Measurements from ENCODE around the gene SYT8. TPM values are rescaled to one million over a fixed set of nuclear protein-coding genes. Genes with fewer than 3 reads are reported as not detected.
A peak's percentile ranks its signal among the peaks of the same experiment; 100 is the strongest.

The SYT8 gene
- total RNA-seq, 6 experiments from 2014 or later = 0.68 TPM; not detected in 5

DNA sequence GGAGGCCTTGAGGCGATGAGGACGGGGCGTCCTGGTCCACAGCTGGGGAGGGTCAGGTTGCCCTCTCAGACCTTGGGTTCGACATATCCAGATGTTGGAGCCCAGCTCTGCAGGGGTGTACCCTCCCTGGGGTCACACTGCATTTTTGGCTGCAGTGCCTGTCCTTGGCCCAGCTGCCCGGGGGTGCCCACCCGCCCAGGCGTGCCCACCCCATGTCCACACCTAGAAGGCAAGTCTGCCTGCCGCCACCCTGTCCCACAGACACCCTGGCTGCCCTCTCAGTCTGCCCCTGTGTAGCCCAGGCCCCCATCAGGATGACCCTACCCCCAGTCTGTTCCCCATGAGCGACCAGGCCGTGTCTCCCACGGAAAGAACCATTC lies 21.1 kb downstream of the SYT8 start:
- H3K4me3 ChIP-seq = no peak overlapping the region
- no peaks in the 10 kb centered on the region for H3K4me1 ChIP-seq
- no peak for TF ChIP-seq POLR2A (IDR thresholded peaks at IDR 0.05)
- TF ChIP-seq, protein P1, sequence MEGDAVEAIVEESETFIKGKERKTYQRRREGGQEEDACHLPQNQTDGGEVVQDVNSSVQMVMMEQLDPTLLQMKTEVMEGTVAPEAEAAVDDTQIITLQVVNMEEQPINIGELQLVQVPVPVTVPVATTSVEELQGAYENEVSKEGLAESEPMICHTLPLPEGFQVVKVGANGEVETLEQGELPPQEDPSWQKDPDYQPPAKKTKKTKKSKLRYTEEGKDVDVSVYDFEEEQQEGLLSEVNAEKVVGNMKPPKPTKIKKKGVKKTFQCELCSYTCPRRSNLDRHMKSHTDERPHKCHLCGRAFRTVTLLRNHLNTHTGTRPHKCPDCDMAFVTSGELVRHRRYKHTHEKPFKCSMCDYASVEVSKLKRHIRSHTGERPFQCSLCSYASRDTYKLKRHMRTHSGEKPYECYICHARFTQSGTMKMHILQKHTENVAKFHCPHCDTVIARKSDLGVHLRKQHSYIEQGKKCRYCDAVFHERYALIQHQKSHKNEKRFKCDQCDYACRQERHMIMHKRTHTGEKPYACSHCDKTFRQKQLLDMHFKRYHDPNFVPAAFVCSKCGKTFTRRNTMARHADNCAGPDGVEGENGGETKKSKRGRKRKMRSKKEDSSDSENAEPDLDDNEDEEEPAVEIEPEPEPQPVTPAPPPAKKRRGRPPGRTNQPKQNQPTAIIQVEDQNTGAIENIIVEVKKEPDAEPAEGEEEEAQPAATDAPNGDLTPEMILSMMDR (IDR thresholded peaks at IDR 0.05) = no peak
- ATAC-seq = no peak
- no peaks in the 10 kb centered on the region for H3K9me3 ChIP-seq
- no peaks in the 10 kb centered on the region for H3K27me3 ChIP-seq
- H3K27ac ChIP-seq = no peak overlapping the region
- H3K36me3 ChIP-seq = no peaks in the 10 kb centered on the region
- WGBS (ENCODE audit: insufficient coverage, low coverage, low lambda C conversion rate, missing lambda C conversion rate) = no CpG with 5 or more reads among the region's 11 CpGs
- DNase-seq = no peak
- intact Hi-C loops (cut with DNase I) = no loop called here

DNA sequence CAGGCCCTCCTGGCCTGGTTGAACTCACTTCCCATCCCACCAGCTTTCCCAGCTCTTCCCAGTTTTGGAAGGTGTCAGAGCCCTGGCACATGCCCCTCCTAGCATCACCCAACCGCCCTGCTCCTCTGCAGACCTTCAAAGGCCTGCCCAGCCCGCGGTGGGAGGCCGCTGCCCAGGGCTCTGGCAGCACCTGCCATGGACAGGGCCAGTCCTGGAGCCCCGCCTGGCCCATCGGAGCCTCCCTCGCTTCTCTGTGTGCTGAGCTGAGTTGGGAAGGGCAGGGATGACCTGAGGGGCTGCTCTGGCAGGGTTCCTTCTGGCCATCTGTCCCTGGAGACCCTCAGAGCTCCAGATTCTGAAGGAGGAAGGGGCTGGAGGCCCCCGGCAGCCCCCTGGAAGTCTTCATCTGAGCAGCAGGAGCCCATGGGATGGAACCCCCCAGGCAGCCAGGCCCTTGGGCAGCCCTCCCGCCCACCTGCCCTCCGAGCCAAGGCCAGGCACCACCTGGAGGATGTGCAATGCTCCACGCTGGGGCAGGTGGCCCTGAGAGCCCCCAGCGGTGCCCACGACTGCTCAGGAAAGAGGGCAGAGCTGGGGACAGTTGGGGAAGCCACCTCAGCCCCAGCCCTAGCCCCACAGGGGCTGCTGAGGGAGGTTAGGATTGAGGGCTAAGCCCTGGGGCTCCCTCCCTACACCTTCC lies 21.7 kb downstream of the SYT8 start:
- Histone ChIP-seq H3K4me3 (no peak overlapping the region), H3K4me1 (no peaks in the 10 kb centered on the region), H3K36me3 (no peaks in the 10 kb centered on the region), H3K27ac (no peak overlapping the region), H3K9me3 (no peaks in the 10 kb centered on the region), H3K27me3 (no peaks in the 10 kb centered on the region)
- WGBS (ENCODE audit: insufficient coverage, low coverage, low lambda C conversion rate, missing lambda C conversion rate) = 100% methylated on average over 1 of the region's 13 CpGs
- ATAC-seq (no peak), DNase-seq (no peak)
- intact Hi-C loops (cut with DNase I) = no loop called here
- TF ChIP-seq, protein P1 (IDR thresholded peaks at IDR 0.05) = no peak
- TF ChIP-seq POLR2A (IDR thresholded peaks at IDR 0.05) = no peak

DNA sequence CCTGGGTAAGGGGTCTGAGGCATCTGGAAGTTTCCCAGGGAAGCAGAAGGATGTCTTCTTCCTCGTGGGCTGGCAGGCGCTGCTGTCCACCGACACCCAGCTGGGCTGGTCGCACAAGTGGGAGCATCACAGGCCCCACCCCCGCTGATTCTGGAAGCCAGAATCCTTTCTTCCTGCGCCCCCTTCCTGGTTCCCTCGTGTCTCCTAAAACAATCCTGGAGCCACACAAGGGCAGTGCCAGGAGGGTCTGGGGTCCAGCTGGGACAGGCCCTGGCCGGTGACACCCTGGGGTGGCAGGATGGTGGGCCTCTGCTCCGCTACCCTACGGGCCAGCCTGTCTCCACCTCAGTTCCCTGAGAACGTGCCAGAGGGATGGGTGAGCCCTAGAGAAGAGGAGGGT lies 22.3 kb downstream of the SYT8 start:
- TF ChIP-seq POLR2A (IDR thresholded peaks at IDR 0.05) = no peak
- TF ChIP-seq, protein P1 (IDR thresholded peaks at IDR 0.05) = no peak
- Histone ChIP-seq H3K27me3 (no peaks in the 10 kb centered on the region), H3K36me3 (no peaks in the 10 kb centered on the region), H3K4me3 (no peak overlapping the region), H3K4me1 (no peaks in the 10 kb centered on the region), H3K9me3 (no peaks in the 10 kb centered on the region), H3K27ac (no peak overlapping the region)
- intact Hi-C loops (cut with DNase I) = no loop called here
- ATAC-seq = no peak
- 20% methylated on average over 1 of the region's 11 CpGs for WGBS (ENCODE audit: insufficient coverage, low coverage, low lambda C conversion rate, missing lambda C conversion rate)
- no peak for DNase-seq

GRCh38 chr11:1858154-1858553 lies 23.4 kb downstream of the SYT8 start:
- H3K4me3 ChIP-seq = no peak overlapping the region
- H3K9me3 ChIP-seq = no peaks in the 10 kb centered on the region
- H3K36me3 ChIP-seq = no peaks in the 10 kb centered on the region
- H3K4me1 ChIP-seq = no peaks in the 10 kb centered on the region
- WGBS (ENCODE audit: insufficient coverage, low coverage, low lambda C conversion rate, missing lambda C conversion rate) = 50% methylated on average over 1 of the region's 9 CpGs
- no peak for TF ChIP-seq POLR2A (IDR thresholded peaks at IDR 0.05)
- TF ChIP-seq, protein P1 (IDR thresholded peaks at IDR 0.05) = no peak
- ATAC-seq (peak; percentile 17 to 56 (median 24)), DNase-seq (no peak)
- H3K27me3 ChIP-seq = no peaks in the 10 kb centered on the region
- H3K27ac ChIP-seq = no peak overlapping the region
- intact Hi-C loops (cut with DNase I) = no loop called here

Data from right lobe of liver (tissue), 6 donors.